Choroid plexus epithelial cell (primary cell): Measurements from ENCODE around the gene LRRC73.

Source experiments
- DNase-seq: peaks from one replicate; pipeline ENCODE4 v3.0.0-alpha.2; 2010; ENCODE audit warnings: low read depth
- H3K4me3 ChIP-seq: 2 replicates; pipeline ENCODE4 v1.5.1; 2011; ENCODE audit warnings: low read depth, mild to moderate bottlenecking, control low read depth, low read length, moderate library complexity
- TF ChIP-seq, protein P1 (sequence below): conservative IDR thresholded peaks from 2 replicates; pipeline ENCODE4 v1.5.1; 2011; ENCODE audit warnings: low read depth, mild to moderate bottlenecking, control low read depth, inconsistent platforms, low read length, moderate library complexity

LRRC73 gene

DNA sequence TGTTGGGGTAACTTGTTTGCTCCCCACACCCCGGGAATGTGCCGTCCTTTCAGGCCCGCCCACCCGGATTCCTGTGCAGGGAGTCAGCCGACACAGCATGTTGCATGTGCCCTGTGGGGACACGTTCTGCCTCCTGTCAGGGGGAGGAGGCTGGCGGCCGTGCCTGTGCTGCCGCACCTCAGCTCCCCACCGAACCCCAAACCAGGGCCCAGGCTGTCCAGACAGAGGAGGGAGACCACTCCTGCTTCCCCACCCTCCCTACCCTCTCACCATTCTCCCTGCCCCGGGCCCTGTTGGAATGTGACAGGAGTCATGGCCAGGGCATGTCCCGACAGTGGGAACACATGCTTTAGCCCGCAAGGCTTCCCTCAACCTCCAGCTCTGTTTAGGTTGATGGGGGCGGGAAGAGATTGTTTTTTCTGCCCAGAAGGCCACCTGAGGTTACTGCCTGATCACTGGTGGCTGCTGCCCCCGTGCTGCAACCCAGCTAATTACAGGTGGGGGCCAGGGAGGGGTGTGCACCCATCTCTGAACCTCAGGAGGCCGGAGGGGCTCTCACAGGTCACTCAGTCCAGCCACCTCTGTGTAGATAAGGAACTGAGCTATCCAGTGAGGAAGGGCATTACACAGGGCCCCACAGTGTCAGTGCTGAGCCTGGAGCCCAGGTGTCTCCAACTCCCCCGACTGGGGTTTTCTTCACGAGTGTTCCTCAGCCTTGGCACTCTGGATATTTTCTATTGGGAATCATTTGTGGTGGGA lies 13.6 kb downstream of the LRRC73 start:
- no peak overlapping the region for H3K4me3 ChIP-seq
- DNase-seq: peak; percentile 57
- TF ChIP-seq, protein P1, sequence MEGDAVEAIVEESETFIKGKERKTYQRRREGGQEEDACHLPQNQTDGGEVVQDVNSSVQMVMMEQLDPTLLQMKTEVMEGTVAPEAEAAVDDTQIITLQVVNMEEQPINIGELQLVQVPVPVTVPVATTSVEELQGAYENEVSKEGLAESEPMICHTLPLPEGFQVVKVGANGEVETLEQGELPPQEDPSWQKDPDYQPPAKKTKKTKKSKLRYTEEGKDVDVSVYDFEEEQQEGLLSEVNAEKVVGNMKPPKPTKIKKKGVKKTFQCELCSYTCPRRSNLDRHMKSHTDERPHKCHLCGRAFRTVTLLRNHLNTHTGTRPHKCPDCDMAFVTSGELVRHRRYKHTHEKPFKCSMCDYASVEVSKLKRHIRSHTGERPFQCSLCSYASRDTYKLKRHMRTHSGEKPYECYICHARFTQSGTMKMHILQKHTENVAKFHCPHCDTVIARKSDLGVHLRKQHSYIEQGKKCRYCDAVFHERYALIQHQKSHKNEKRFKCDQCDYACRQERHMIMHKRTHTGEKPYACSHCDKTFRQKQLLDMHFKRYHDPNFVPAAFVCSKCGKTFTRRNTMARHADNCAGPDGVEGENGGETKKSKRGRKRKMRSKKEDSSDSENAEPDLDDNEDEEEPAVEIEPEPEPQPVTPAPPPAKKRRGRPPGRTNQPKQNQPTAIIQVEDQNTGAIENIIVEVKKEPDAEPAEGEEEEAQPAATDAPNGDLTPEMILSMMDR: peak; percentile 74

DNA sequence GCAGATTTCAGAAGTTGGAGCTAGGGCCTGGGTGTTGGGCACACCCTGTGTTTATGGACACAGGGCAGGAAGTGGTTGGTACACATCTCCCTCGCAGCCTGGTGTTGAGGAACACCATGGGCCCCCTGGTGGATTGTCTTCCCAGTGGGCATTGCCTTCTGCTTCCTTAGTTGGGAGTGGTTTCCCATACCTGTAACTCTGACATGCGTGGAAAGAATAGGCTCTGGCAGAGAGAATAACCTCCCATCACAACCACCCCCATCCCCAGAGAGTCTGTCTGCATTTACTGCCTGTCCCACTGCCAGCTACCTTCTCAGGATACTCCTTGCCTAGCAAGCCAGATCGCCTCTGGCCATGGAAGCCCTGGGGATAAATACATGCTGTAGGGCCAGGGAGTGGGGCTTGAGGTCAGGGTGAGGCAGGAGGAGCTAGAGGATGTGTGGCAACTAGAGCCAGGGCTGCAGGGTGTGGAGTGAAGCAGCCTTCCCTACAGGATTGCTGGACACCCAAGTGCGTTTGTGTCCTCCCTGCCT lies 14.7 kb downstream of the LRRC73 start:
- TF ChIP-seq, protein P1: peak; percentile 33
- DNase-seq: no peak
- no peak overlapping the region for H3K4me3 ChIP-seq

DNA sequence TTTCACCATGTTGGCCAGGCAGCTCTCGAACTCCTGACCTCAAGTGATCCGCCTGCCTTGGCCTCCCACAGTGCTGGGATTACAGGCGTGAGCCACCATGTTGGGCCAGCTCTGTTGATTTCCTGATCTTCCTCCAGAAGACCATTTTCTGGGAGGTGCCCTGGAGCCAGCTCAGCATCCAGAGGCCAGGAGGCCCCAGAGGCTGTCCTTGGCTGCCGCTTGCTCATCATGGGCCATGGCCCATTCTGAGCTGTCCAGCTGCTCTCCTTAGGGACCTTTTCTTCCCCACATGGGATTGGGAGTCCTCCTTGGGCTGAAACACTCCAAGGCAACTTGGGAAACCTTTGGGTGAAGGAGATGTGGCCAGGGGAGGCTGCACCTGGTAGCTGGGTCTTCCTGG lies 15.4 kb downstream of the LRRC73 start:
- H3K4me3 ChIP-seq: no peak overlapping the region
- TF ChIP-seq, protein P1: no peak
- no peak for DNase-seq

DNA sequence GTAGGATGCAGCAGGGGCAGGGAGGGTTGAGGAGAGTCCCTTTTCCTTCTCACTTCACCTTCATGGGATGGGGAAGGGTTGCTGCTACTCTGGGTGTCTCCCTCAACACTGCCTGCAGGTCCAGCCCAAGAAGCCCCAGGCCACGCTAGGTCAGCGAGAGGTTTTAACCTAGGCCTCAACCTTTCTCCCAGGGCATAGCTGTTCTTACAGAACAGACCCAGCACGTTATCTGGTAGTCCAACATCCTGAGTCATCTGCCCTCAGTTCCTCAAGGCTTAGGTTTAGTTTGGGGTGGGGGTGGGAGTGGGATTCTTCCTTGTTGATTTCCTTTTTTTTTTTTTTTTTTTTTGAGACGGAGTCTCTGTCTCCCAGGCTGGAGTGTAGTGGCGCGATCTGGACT lies 15.8 kb downstream of the LRRC73 start:
- no peak for DNase-seq
- TF ChIP-seq, protein P1: no peak
- H3K4me3 ChIP-seq: no peak overlapping the region

DNA sequence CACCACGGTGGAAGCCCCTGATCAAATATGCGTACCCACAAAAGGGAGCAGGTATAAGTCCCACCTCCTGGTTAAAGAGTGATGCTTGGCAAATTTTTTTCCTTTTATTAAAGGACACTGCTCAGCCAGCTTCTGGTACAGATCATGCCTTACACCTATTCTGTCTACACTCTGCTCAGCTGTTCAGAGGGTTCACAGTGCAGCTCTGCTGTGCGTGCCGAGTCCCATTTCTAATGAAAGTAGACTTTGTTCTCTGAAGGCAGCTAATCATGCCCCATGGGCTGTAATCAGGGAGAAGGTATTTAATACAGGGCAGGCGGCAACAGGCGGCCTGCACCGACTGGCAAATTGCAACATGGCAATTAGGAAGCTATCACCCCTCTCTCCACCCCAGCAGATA lies 16.3 kb downstream of the LRRC73 start:
- DNase-seq: no peak
- no peak overlapping the region for H3K4me3 ChIP-seq
- TF ChIP-seq, protein P1: no peak

DNA sequence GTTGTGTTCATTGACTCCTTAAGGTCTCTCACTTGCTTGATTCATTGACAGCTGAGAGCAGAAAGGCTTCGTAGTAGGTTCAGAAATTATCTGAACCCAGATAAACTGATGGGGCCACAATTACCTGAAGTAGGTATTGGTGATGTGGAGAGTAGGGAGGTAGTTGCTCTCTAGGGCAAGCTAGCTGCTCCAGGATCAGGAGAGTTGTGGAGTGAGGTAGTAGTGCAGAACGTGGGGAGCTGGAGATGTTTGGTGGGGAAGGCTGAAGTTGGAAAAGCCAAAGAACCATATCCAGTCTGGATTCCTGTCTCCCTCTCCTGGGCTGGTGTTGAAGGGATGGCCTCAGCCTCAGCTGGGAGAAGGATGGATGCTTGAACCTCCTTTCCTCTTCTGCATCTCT lies 16.9 kb downstream of the LRRC73 start:
- no peak overlapping the region for H3K4me3 ChIP-seq
- no peak for DNase-seq
- TF ChIP-seq, protein P1: no peak

DNA sequence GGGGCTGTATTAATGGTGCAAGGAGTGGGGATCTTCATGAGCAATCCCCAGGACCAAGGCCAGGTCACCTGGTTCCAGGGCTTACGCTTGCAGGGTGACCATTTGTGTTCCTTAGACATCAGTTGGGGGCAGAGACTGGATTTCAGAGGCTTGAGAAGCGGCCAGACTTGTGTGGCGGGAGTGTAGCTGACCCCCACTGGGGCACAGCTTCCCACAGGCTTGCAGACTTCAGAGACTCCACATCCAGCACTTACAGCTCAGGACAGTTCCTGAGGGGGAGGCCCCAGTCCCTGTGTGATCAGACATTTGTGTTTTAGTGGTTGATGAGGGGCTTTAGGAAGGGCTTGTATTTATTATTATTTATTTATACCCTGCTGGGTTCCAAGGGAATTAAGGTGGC lies 17.5 kb downstream of the LRRC73 start:
- H3K4me3 ChIP-seq: no peak overlapping the region
- TF ChIP-seq, protein P1: no peak
- peak; percentile 60 for DNase-seq
